ENCODE data around the gene CLEC7A.

- TF ChIP-seq, protein P1, sequence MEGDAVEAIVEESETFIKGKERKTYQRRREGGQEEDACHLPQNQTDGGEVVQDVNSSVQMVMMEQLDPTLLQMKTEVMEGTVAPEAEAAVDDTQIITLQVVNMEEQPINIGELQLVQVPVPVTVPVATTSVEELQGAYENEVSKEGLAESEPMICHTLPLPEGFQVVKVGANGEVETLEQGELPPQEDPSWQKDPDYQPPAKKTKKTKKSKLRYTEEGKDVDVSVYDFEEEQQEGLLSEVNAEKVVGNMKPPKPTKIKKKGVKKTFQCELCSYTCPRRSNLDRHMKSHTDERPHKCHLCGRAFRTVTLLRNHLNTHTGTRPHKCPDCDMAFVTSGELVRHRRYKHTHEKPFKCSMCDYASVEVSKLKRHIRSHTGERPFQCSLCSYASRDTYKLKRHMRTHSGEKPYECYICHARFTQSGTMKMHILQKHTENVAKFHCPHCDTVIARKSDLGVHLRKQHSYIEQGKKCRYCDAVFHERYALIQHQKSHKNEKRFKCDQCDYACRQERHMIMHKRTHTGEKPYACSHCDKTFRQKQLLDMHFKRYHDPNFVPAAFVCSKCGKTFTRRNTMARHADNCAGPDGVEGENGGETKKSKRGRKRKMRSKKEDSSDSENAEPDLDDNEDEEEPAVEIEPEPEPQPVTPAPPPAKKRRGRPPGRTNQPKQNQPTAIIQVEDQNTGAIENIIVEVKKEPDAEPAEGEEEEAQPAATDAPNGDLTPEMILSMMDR (IDR thresholded peaks at IDR 0.05), result no peak
- TF ChIP-seq POLR2A (IDR thresholded peaks at IDR 0.05), result no peak
Measured at GRCh38 chr12:10121278-10121677, 8.7 kb downstream of the CLEC7A start.

All from prostate gland (tissue), 2 donors.